Measurements from ENCODE around the gene PHACTR1. TPM values are rescaled to one million over a fixed set of nuclear protein-coding genes. Genes with fewer than 3 reads are reported as not detected.

Gene PHACTR1
- total and polyA plus RNA-seq, 4 donors: 18.1 to 49.0 (median 39.5) TPM

DNA sequence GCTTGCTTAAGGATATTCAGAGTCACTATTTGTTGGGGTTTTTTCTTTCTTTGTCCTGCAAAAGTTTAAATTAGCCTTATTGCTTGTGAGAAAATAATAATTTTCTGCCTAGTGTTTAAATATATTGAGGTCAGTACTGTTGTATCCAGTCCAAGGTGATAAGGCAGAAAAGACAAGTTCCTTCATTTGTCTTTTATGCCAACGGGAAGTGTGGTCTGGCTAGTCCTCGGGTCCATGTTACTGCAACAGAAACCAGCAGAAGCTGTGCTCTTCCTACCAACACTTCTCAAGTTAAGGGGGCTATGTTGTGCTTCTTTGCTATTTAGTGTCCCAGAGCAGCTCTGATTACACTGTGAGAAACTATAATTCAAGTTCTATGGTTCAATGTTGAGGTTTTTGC, 310.6 kb downstream of the PHACTR1 start:
- no peak overlapping the region for H3K4me3 ChIP-seq (ENCODE audit: low read depth, low read length)
- no peaks in the 10 kb centered on the region for H3K27me3 ChIP-seq (ENCODE audit: control insufficient read depth, insufficient read depth, low read length)
- H3K4me1 ChIP-seq (ENCODE audit: control insufficient read depth, insufficient read depth, low read length): no peaks in the 10 kb centered on the region
- no peak overlapping the region for H3K27ac ChIP-seq (ENCODE audit: low read depth, low read length)
- H3K36me3 ChIP-seq (ENCODE audit: control insufficient read depth, insufficient read depth, low read length): no peaks in the 10 kb centered on the region
- no peaks in the 10 kb centered on the region for H3K9me3 ChIP-seq (ENCODE audit: control insufficient read depth, insufficient read depth, low read length)
- no peak for DNase-seq (ENCODE audit: low read depth in 4 of 6, low spot score in 6 of 6)
- 67% methylated on average over 1 of the region's 2 CpGs for WGBS (ENCODE audit: insufficient coverage)

DNA sequence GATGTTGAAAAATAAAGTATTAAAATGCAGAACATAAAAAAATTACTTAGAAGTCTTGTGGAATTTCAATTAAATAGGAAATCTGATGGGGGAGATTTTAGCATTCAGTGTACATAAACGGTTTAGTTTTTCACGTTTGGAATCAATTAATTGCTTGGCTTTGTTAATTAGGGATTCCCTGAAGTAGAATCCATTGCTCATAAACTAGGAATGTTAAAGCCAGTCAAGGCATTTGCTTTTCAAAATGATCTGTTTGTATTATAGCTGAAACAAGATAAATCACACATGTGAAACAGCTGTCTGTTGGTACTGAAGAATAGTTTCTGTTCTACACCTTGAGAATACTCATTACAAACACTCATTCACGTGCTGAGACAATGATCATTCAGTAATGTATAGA, 313.8 kb downstream of the PHACTR1 start:
- Histone ChIP-seq H3K9me3 (ENCODE audit: control insufficient read depth, insufficient read depth, low read length) (no peaks in the 10 kb centered on the region), H3K27ac (ENCODE audit: low read depth, low read length) (no peak overlapping the region), H3K36me3 (ENCODE audit: control insufficient read depth, insufficient read depth, low read length) (no peaks in the 10 kb centered on the region), H3K4me1 (ENCODE audit: control insufficient read depth, insufficient read depth, low read length) (no peaks in the 10 kb centered on the region), H3K4me3 (ENCODE audit: low read depth, low read length) (no peak overlapping the region), H3K27me3 (ENCODE audit: control insufficient read depth, insufficient read depth, low read length) (no peaks in the 10 kb centered on the region)
- no CpG with 5 or more reads among the region's 3 CpGs for WGBS (ENCODE audit: insufficient coverage)
- peak in 2 of 6 donors; percentile 7 to 87 for DNase-seq (ENCODE audit: low read depth in 4 of 6, low spot score in 6 of 6)

DNA sequence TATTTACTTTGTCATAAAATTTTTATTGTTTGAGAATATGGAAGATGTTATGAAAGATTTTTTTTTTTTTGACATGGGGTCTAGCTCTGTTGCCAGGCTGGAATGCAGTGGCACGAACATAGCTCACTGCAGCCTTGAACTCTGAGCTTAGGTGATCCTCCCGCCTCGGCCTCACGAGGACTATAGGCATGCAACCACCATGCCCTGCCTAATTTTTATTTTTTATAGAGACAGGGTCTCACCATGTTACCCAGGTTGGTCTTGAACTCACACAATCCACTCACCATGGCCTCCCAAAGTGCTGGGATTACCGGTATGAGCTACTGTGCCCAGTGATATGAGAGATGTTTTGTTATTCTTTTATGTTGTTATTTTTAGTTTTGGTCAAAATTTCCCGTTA, 316.0 kb downstream of the PHACTR1 start:
- H3K27me3 ChIP-seq (ENCODE audit: control insufficient read depth, insufficient read depth, low read length): no peaks in the 10 kb centered on the region
- 100% methylated on average over 4 of the region's 6 CpGs for WGBS (ENCODE audit: insufficient coverage)
- H3K4me3 ChIP-seq (ENCODE audit: low read depth, low read length): no peak overlapping the region
- H3K27ac ChIP-seq (ENCODE audit: low read depth, low read length): no peak overlapping the region
- no peaks in the 10 kb centered on the region for H3K36me3 ChIP-seq (ENCODE audit: control insufficient read depth, insufficient read depth, low read length)
- DNase-seq (ENCODE audit: low read depth in 4 of 6, low spot score in 6 of 6): no peak
- H3K4me1 ChIP-seq (ENCODE audit: control insufficient read depth, insufficient read depth, low read length): no peaks in the 10 kb centered on the region
- no peaks in the 10 kb centered on the region for H3K9me3 ChIP-seq (ENCODE audit: control insufficient read depth, insufficient read depth, low read length)

DNA sequence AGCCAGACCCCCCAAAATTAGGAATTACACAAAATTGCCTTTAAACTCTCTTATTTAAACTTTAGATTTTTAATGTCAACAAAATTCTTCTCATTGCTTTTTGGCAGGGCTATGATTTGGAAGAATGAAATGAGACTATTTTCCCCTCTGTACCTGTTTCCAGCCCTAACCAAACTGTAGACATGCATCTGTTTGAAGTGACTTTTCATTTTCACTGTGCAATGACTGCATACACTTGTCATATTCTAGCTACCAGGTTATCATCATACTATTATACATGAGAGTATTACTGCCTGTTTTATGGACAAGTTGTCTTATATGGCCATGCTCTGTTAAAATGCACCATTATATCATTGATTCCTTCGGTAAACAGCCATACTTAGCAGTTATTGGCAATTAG, 316.6 kb downstream of the PHACTR1 start:
- H3K36me3 ChIP-seq (ENCODE audit: control insufficient read depth, insufficient read depth, low read length): no peaks in the 10 kb centered on the region
- no peaks in the 10 kb centered on the region for H3K9me3 ChIP-seq (ENCODE audit: control insufficient read depth, insufficient read depth, low read length)
- WGBS (ENCODE audit: insufficient coverage): no CpG with 5 or more reads among the region's 1 CpG
- H3K4me3 ChIP-seq (ENCODE audit: low read depth, low read length): no peak overlapping the region
- no peak overlapping the region for H3K27ac ChIP-seq (ENCODE audit: low read depth, low read length)
- no peaks in the 10 kb centered on the region for H3K4me1 ChIP-seq (ENCODE audit: control insufficient read depth, insufficient read depth, low read length)
- H3K27me3 ChIP-seq (ENCODE audit: control insufficient read depth, insufficient read depth, low read length): no peaks in the 10 kb centered on the region
- no peak for DNase-seq (ENCODE audit: low read depth in 4 of 6, low spot score in 6 of 6)

DNA sequence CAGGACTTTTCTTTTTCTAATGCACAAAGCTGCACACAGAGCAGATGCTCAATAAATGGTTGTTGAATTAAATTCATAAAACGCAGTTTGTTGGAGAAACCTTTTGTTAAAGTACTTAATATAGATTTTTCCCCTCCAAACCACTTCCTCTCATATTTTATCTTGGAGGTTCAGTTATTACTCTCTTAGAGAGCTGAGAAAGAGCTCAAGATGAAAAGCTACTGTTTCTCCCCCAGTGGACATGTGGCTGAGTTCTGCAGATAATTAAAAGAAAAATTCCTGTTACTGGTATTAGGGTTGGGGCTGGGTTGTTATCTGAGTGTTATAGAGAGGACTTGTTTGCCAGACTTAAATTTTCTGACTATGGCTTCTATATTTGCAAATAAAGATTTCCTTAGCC, 317.7 kb downstream of the PHACTR1 start:
- Histone ChIP-seq H3K9me3 (ENCODE audit: control insufficient read depth, insufficient read depth, low read length) (no peaks in the 10 kb centered on the region), H3K27me3 (ENCODE audit: control insufficient read depth, insufficient read depth, low read length) (no peaks in the 10 kb centered on the region), H3K4me1 (ENCODE audit: control insufficient read depth, insufficient read depth, low read length) (no peaks in the 10 kb centered on the region), H3K36me3 (ENCODE audit: control insufficient read depth, insufficient read depth, low read length) (no peaks in the 10 kb centered on the region), H3K27ac (ENCODE audit: low read depth, low read length) (no peak overlapping the region), H3K4me3 (ENCODE audit: low read depth, low read length) (no peak overlapping the region)
- DNase-seq (ENCODE audit: low read depth in 4 of 6, low spot score in 6 of 6): no peak
- no CpG with 5 or more reads among the region's 1 CpG for WGBS (ENCODE audit: insufficient coverage)

DNA sequence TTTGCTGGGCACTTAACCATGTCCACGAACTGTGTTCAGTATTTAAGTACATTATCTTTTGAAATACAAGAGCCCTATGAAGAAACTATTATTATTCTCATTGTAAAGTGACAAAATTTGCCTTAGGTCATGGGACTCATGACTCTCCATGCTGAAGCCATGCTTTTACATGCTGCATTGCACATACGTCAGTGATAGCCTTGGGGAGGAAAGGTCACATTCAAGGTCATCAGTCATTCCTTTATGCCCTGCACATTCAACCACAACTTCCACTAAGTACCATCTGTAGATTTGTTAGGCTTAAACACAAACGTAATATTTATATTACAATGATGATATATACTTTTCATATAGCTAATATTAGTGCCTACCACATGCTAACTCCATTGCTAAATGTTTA, 319.0 kb downstream of the PHACTR1 start:
- no peaks in the 10 kb centered on the region for H3K9me3 ChIP-seq (ENCODE audit: control insufficient read depth, insufficient read depth, low read length)
- H3K27ac ChIP-seq (ENCODE audit: low read depth, low read length): no peak overlapping the region
- DNase-seq (ENCODE audit: low read depth in 4 of 6, low spot score in 6 of 6): no peak
- H3K4me1 ChIP-seq (ENCODE audit: control insufficient read depth, insufficient read depth, low read length): no peaks in the 10 kb centered on the region
- no peaks in the 10 kb centered on the region for H3K36me3 ChIP-seq (ENCODE audit: control insufficient read depth, insufficient read depth, low read length)
- no peaks in the 10 kb centered on the region for H3K27me3 ChIP-seq (ENCODE audit: control insufficient read depth, insufficient read depth, low read length)
- no peak overlapping the region for H3K4me3 ChIP-seq (ENCODE audit: low read depth, low read length)
- WGBS (ENCODE audit: insufficient coverage): no CpG with 5 or more reads among the region's 3 CpGs

DNA sequence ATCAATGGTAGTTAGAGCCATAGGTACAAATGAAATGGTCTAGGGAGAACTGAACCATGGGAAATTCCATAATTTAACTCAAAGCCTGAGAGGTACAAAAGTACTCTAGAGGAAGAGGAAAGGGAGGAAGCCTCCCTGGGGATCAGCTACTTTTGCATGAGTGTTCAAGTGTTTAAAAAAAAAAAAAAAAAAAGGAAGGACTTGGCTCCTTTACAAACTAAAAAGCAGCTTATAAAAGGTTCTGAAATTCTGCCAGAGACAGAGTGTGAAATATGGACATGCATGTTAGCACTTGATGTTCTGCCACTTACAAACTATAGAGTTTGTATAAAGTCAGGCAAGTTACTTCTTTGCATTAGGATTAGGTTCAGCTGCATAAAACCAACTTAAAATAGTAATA, 321.7 kb downstream of the PHACTR1 start:
- Histone ChIP-seq H3K4me3 (ENCODE audit: low read depth, low read length) (no peak overlapping the region), H3K27ac (ENCODE audit: low read depth, low read length) (no peak overlapping the region), H3K9me3 (ENCODE audit: control insufficient read depth, insufficient read depth, low read length) (no peaks in the 10 kb centered on the region), H3K36me3 (ENCODE audit: control insufficient read depth, insufficient read depth, low read length) (no peaks in the 10 kb centered on the region), H3K27me3 (ENCODE audit: control insufficient read depth, insufficient read depth, low read length) (no peaks in the 10 kb centered on the region), H3K4me1 (ENCODE audit: control insufficient read depth, insufficient read depth, low read length) (no peaks in the 10 kb centered on the region)
- peak in 2 of 6 donors; percentile 25 to 75 for DNase-seq (ENCODE audit: low read depth in 4 of 6, low spot score in 6 of 6)

DNA sequence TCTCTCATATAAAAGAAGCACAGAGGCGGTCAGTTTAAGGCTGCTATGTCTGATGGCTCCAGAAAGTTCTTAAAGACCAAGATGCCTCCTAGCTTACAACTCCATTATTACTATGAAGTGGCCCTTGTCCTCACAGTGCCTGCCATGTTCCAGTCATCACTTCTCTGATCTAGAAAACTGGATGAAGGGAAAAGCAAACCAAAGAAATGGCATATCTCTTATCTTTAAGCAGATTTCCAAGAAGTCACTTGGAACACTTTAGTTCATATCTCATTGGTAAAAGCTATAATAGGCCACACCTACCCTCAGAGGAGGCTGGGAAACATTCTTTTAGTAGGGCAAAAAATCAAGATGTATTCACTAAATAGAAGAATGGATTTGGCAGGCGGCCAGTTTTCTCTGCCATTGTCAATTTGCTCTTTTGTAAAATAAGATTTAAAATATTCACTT, 322.2 kb downstream of the PHACTR1 start:
- DNase-seq (ENCODE audit: low read depth in 4 of 6, low spot score in 6 of 6): peak in 2 of 6 donors; percentile 18 to 23
- H3K4me3 ChIP-seq (ENCODE audit: low read depth, low read length): no peak overlapping the region
- H3K27ac ChIP-seq (ENCODE audit: low read depth, low read length): no peak overlapping the region
- no peaks in the 10 kb centered on the region for H3K27me3 ChIP-seq (ENCODE audit: control insufficient read depth, insufficient read depth, low read length)
- WGBS (ENCODE audit: insufficient coverage): no CpG with 5 or more reads among the region's 2 CpGs
- no peaks in the 10 kb centered on the region for H3K4me1 ChIP-seq (ENCODE audit: control insufficient read depth, insufficient read depth, low read length)
- no peaks in the 10 kb centered on the region for H3K9me3 ChIP-seq (ENCODE audit: control insufficient read depth, insufficient read depth, low read length)
- no peaks in the 10 kb centered on the region for H3K36me3 ChIP-seq (ENCODE audit: control insufficient read depth, insufficient read depth, low read length)

DNA sequence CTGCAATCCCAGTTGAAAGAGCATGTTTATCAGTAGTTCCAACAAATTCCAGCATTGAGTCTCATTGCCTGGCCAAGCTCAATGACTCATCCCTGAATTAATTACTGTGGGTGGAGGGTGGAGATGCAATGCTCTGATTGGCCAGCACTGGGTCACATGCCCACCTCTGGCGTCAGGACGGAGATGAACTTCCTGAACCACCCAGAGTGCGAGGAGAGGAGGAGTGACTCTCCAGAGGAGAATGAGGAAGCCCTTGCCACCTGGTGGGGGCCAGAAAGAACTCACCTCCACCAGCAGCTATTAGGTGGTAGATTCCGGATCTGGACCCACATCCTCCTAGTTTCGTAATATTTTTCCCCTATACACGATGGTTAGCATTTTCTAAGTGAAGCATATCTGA, 327.8 kb downstream of the PHACTR1 start:
- Histone ChIP-seq H3K27ac (ENCODE audit: low read depth, low read length) (no peak overlapping the region), H3K4me1 (ENCODE audit: control insufficient read depth, insufficient read depth, low read length) (no peaks in the 10 kb centered on the region), H3K36me3 (ENCODE audit: control insufficient read depth, insufficient read depth, low read length) (no peaks in the 10 kb centered on the region), H3K4me3 (ENCODE audit: low read depth, low read length) (no peak overlapping the region), H3K27me3 (ENCODE audit: control insufficient read depth, insufficient read depth, low read length) (no peaks in the 10 kb centered on the region), H3K9me3 (ENCODE audit: control insufficient read depth, insufficient read depth, low read length) (no peaks in the 10 kb centered on the region)
- WGBS (ENCODE audit: insufficient coverage): 89% methylated on average over 6 of the region's 6 CpGs
- no peak for DNase-seq (ENCODE audit: low read depth in 4 of 6, low spot score in 6 of 6)

DNA sequence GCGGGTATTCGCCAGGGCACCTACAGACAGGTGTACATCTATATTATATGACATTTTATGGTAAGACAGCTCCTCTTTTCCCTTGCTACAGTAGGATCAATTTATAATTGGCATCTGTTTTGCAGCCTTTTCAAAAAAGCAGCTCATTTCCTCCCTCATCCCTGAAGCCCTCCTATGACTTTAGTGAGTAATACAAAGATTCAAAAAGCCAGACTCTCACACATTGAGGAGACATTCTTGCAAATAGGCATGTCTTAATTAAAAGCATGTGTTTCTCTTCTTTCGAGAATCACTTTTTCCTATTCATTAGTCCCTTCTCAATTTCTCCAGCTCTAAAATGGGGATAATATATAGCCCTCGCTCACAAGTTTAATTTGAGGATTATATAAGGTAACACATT, 328.3 kb downstream of the PHACTR1 start:
- no peaks in the 10 kb centered on the region for H3K9me3 ChIP-seq (ENCODE audit: control insufficient read depth, insufficient read depth, low read length)
- H3K4me1 ChIP-seq (ENCODE audit: control insufficient read depth, insufficient read depth, low read length): no peaks in the 10 kb centered on the region
- no peak for DNase-seq (ENCODE audit: low read depth in 4 of 6, low spot score in 6 of 6)
- no peaks in the 10 kb centered on the region for H3K36me3 ChIP-seq (ENCODE audit: control insufficient read depth, insufficient read depth, low read length)
- no peak overlapping the region for H3K27ac ChIP-seq (ENCODE audit: low read depth, low read length)
- no CpG with 5 or more reads among the region's 4 CpGs for WGBS (ENCODE audit: insufficient coverage)
- H3K4me3 ChIP-seq (ENCODE audit: low read depth, low read length): no peak overlapping the region
- H3K27me3 ChIP-seq (ENCODE audit: control insufficient read depth, insufficient read depth, low read length): no peaks in the 10 kb centered on the region

All from spinal cord (tissue), 10 donors.